GM12875 (cell line): ENCODE data around the gene ZNF493.

ENCODE experiments used
- H3K4me3 ChIP-seq: one replicate; pipeline ENCODE4 v1.5.1; 2011; ENCODE audit warnings: low read depth, low read length, control low read depth
- CTCF ChIP-seq: IDR thresholded peaks from 2 replicates; pipeline ENCODE4 v1.5.1; 2011; ENCODE audit warnings: low read depth, mild to moderate bottlenecking, control low read depth, inconsistent platforms, low read length, moderate library complexity, borderline replicate concordance; ENCODE audit not compliant: insufficient read depth

ZNF493 gene

GRCh38 chr19:21432590-21432989 lies 35.7 kb downstream of the ZNF493 start:
- TF ChIP-seq CTCF: no peak
- no peak overlapping the region for H3K4me3 ChIP-seq

- TF ChIP-seq CTCF: no peak
- H3K4me3 ChIP-seq: no peak overlapping the region
Observed at GRCh38 chr19:21434516-21434915, 37.6 kb downstream of the ZNF493 start.

GRCh38 chr19:21434967-21435544 lies 38.1 kb downstream of the ZNF493 start:
- no peak overlapping the region for H3K4me3 ChIP-seq
- TF ChIP-seq CTCF: no peak

GRCh38 chr19:21439201-21439751 lies 42.3 kb downstream of the ZNF493 start:
- TF ChIP-seq CTCF: no peak
- H3K4me3 ChIP-seq: no peak overlapping the region

- no peak for TF ChIP-seq CTCF
- no peak overlapping the region for H3K4me3 ChIP-seq
Observed at GRCh38 chr19:21440321-21440720, 43.4 kb downstream of the ZNF493 start.

GRCh38 chr19:21451187-21451586 lies 54.3 kb downstream of the ZNF493 start:
- H3K4me3 ChIP-seq: no peak overlapping the region
- no peak for TF ChIP-seq CTCF

GRCh38 chr19:21454901-21455300 lies 58.0 kb downstream of the ZNF493 start:
- H3K4me3 ChIP-seq: no peak overlapping the region
- TF ChIP-seq CTCF: no peak
